ENCODE data around the gene APP.

Gene APP

GRCh38 chr21:25980710-25981109 lies 189.9 kb downstream of the APP start:
- Histone ChIP-seq H3K4me1 (ENCODE audit: control insufficient read depth, insufficient read depth, low read length) (peaks cover 4% of the 10 kb centered on the region), H3K9ac (ENCODE audit: low read depth, low read length) (no peak overlapping the region), H3K27me3 (ENCODE audit: control insufficient read depth, insufficient read depth, low read length) (no peaks in the 10 kb centered on the region), H3K36me3 (ENCODE audit: control insufficient read depth, insufficient read depth, low read length) (no peaks in the 10 kb centered on the region), H3K4me3 (ENCODE audit: low read depth, low read length) (no peak overlapping the region), H3K9me3 (ENCODE audit: control insufficient read depth, insufficient read depth, low read length) (no peaks in the 10 kb centered on the region)

- Histone ChIP-seq H3K4me1 (ENCODE audit: control insufficient read depth, insufficient read depth, low read length) (peaks cover 4% of the 10 kb centered on the region), H3K36me3 (ENCODE audit: control insufficient read depth, insufficient read depth, low read length) (peaks cover 2% of the 10 kb centered on the region), H3K4me3 (ENCODE audit: low read depth, low read length) (no peak overlapping the region), H3K27me3 (ENCODE audit: control insufficient read depth, insufficient read depth, low read length) (no peaks in the 10 kb centered on the region), H3K9ac (ENCODE audit: low read depth, low read length) (no peak overlapping the region), H3K9me3 (ENCODE audit: control insufficient read depth, insufficient read depth, low read length) (no peaks in the 10 kb centered on the region)
Observed at GRCh38 chr21:25979845-25980616, 190.5 kb downstream of the APP start.

- no peaks in the 10 kb centered on the region for H3K27me3 ChIP-seq (ENCODE audit: control insufficient read depth, insufficient read depth, low read length)
- no peak overlapping the region for H3K4me3 ChIP-seq (ENCODE audit: low read depth, low read length)
- H3K4me1 ChIP-seq (ENCODE audit: control insufficient read depth, insufficient read depth, low read length) = no peaks in the 10 kb centered on the region
- H3K36me3 ChIP-seq (ENCODE audit: control insufficient read depth, insufficient read depth, low read length) = peaks cover 17% of the 10 kb centered on the region
- H3K9me3 ChIP-seq (ENCODE audit: control insufficient read depth, insufficient read depth, low read length) = no peaks in the 10 kb centered on the region
- no peak overlapping the region for H3K9ac ChIP-seq (ENCODE audit: low read depth, low read length)
Observed at GRCh38 chr21:25977068-25977611, 193.4 kb downstream of the APP start.

GRCh38 chr21:25974964-25975363 lies 195.6 kb downstream of the APP start:
- no peaks in the 10 kb centered on the region for H3K27me3 ChIP-seq (ENCODE audit: control insufficient read depth, insufficient read depth, low read length)
- no peaks in the 10 kb centered on the region for H3K9me3 ChIP-seq (ENCODE audit: control insufficient read depth, insufficient read depth, low read length)
- H3K9ac ChIP-seq (ENCODE audit: low read depth, low read length) = no peak overlapping the region
- no peak overlapping the region for H3K4me3 ChIP-seq (ENCODE audit: low read depth, low read length)
- peaks cover 17% of the 10 kb centered on the region for H3K36me3 ChIP-seq (ENCODE audit: control insufficient read depth, insufficient read depth, low read length)
- H3K4me1 ChIP-seq (ENCODE audit: control insufficient read depth, insufficient read depth, low read length) = no peaks in the 10 kb centered on the region

- H3K4me1 ChIP-seq (ENCODE audit: control insufficient read depth, insufficient read depth, low read length) = no peaks in the 10 kb centered on the region
- peaks cover 17% of the 10 kb centered on the region for H3K36me3 ChIP-seq (ENCODE audit: control insufficient read depth, insufficient read depth, low read length)
Observed at GRCh38 chr21:25970254-25970930, 200.2 kb downstream of the APP start.

GRCh38 chr21:25967901-25968438 lies 202.6 kb downstream of the APP start:
- no peaks in the 10 kb centered on the region for H3K4me1 ChIP-seq (ENCODE audit: control insufficient read depth, insufficient read depth, low read length)
- no peaks in the 10 kb centered on the region for H3K9me3 ChIP-seq (ENCODE audit: control insufficient read depth, insufficient read depth, low read length)
- H3K9ac ChIP-seq (ENCODE audit: low read depth, low read length) = no peak overlapping the region
- H3K27me3 ChIP-seq (ENCODE audit: control insufficient read depth, insufficient read depth, low read length) = no peaks in the 10 kb centered on the region
- H3K36me3 ChIP-seq (ENCODE audit: control insufficient read depth, insufficient read depth, low read length) = no peaks in the 10 kb centered on the region
- no peak overlapping the region for H3K4me3 ChIP-seq (ENCODE audit: low read depth, low read length)

More at GRCh38 chr21:25970254-25970930, 200.2 kb downstream of the APP start:
- H3K9me3 ChIP-seq (ENCODE audit: control insufficient read depth, insufficient read depth, low read length) = no peaks in the 10 kb centered on the region
- H3K9ac ChIP-seq (ENCODE audit: low read depth, low read length) = no peak overlapping the region
- H3K4me3 ChIP-seq (ENCODE audit: low read depth, low read length) = no peak overlapping the region
- no peaks in the 10 kb centered on the region for H3K27me3 ChIP-seq (ENCODE audit: control insufficient read depth, insufficient read depth, low read length)

- H3K9ac ChIP-seq (ENCODE audit: low read depth, low read length) = no peak overlapping the region
- H3K27me3 ChIP-seq (ENCODE audit: control insufficient read depth, insufficient read depth, low read length) = no peaks in the 10 kb centered on the region
- no peaks in the 10 kb centered on the region for H3K9me3 ChIP-seq (ENCODE audit: control insufficient read depth, insufficient read depth, low read length)
- H3K36me3 ChIP-seq (ENCODE audit: control insufficient read depth, insufficient read depth, low read length) = no peaks in the 10 kb centered on the region
- H3K4me1 ChIP-seq (ENCODE audit: control insufficient read depth, insufficient read depth, low read length) = no peaks in the 10 kb centered on the region
- no peak overlapping the region for H3K4me3 ChIP-seq (ENCODE audit: low read depth, low read length)
Observed at GRCh38 chr21:25967181-25967900, 203.2 kb downstream of the APP start.

- no peaks in the 10 kb centered on the region for H3K36me3 ChIP-seq (ENCODE audit: control insufficient read depth, insufficient read depth, low read length)
- H3K4me3 ChIP-seq (ENCODE audit: low read depth, low read length) = no peak overlapping the region
- peaks cover 11% of the 10 kb centered on the region for H3K4me1 ChIP-seq (ENCODE audit: control insufficient read depth, insufficient read depth, low read length)
- no peaks in the 10 kb centered on the region for H3K9me3 ChIP-seq (ENCODE audit: control insufficient read depth, insufficient read depth, low read length)
- no peak overlapping the region for H3K9ac ChIP-seq (ENCODE audit: low read depth, low read length)
- H3K27me3 ChIP-seq (ENCODE audit: control insufficient read depth, insufficient read depth, low read length) = no peaks in the 10 kb centered on the region
Observed at GRCh38 chr21:25965951-25966707, 204.4 kb downstream of the APP start.

GRCh38 chr21:25964926-25965325 lies 205.6 kb downstream of the APP start:
- Histone ChIP-seq H3K9me3 (ENCODE audit: control insufficient read depth, insufficient read depth, low read length) (no peaks in the 10 kb centered on the region), H3K27me3 (ENCODE audit: control insufficient read depth, insufficient read depth, low read length) (no peaks in the 10 kb centered on the region), H3K4me1 (ENCODE audit: control insufficient read depth, insufficient read depth, low read length) (peaks cover 22% of the 10 kb centered on the region), H3K36me3 (ENCODE audit: control insufficient read depth, insufficient read depth, low read length) (no peaks in the 10 kb centered on the region), H3K4me3 (ENCODE audit: low read depth, low read length) (no peak overlapping the region), H3K9ac (ENCODE audit: low read depth, low read length) (no peak overlapping the region)

GRCh38 chr21:25964015-25964414 lies 206.6 kb downstream of the APP start:
- H3K4me1 ChIP-seq (ENCODE audit: control insufficient read depth, insufficient read depth, low read length) = peaks cover 27% of the 10 kb centered on the region
- H3K9me3 ChIP-seq (ENCODE audit: control insufficient read depth, insufficient read depth, low read length) = no peaks in the 10 kb centered on the region
- H3K36me3 ChIP-seq (ENCODE audit: control insufficient read depth, insufficient read depth, low read length) = no peaks in the 10 kb centered on the region
- no peak overlapping the region for H3K9ac ChIP-seq (ENCODE audit: low read depth, low read length)
- no peak overlapping the region for H3K4me3 ChIP-seq (ENCODE audit: low read depth, low read length)
- H3K27me3 ChIP-seq (ENCODE audit: control insufficient read depth, insufficient read depth, low read length) = no peaks in the 10 kb centered on the region

- H3K9me3 ChIP-seq (ENCODE audit: control insufficient read depth, insufficient read depth, low read length) = no peaks in the 10 kb centered on the region
- no peak overlapping the region for H3K4me3 ChIP-seq (ENCODE audit: low read depth, low read length)
- H3K36me3 ChIP-seq (ENCODE audit: control insufficient read depth, insufficient read depth, low read length) = no peaks in the 10 kb centered on the region
- H3K27me3 ChIP-seq (ENCODE audit: control insufficient read depth, insufficient read depth, low read length) = no peaks in the 10 kb centered on the region
- H3K4me1 ChIP-seq (ENCODE audit: control insufficient read depth, insufficient read depth, low read length) = peaks cover 27% of the 10 kb centered on the region
- no peak overlapping the region for H3K9ac ChIP-seq (ENCODE audit: low read depth, low read length)
Observed at GRCh38 chr21:25963181-25963580, 207.4 kb downstream of the APP start.

Measured in iPS-15b (cell line).